Measurements from ENCODE around the gene AKAP13.

GRCh38 chr15:85503151-85503799, 122.9 kb downstream of the AKAP13 start:
- TF ChIP-seq POLR2A (IDR thresholded peaks at IDR 0.05) (no peak), CTCF (IDR thresholded peaks at IDR 0.05) (no peak)

All from uterus (tissue), 2 donors.